PC-9 (cell line): ENCODE results near the gene P2RX5. TPM values are rescaled to one million over a fixed set of nuclear protein-coding genes. Genes with fewer than 3 reads are reported as not detected.

Experiments used
- BruUV-seq: library from RNA; stranded (reverse); fragments of 400-500 nt; replicated peaks from 2 replicates; lab custom pipeline; 2021; lab: Mats Ljungman, UMichigan
- CTCF ChIA-PET: fragments of 300-600 bp; sonication (Branson Sonifier 250); formaldehyde crosslinking; loops from one replicate; lab custom pipeline; 2022; ENCODE audit warnings: antibody characterized with exemption; lab: Charles Lee
- POLR2A ChIA-PET: fragments of 300-600 bp; sonication (Branson Sonifier 250); formaldehyde crosslinking; loops from one replicate; lab custom pipeline; 2022; ENCODE audit warnings: antibody characterized with exemption; ENCODE audit not compliant: unreplicated experiment; lab: Charles Lee
- DNase-seq, 2 experiments: peaks; one replicate each; pipeline versions ENCODE4 v3.0.0 to v3.0.0-alpha.2; 2015 to 2022; ENCODE audit warnings: mixed read lengths in 1 of 2
- H2AFZ ChIP-seq: fragments of 200-600 bp; sonication (generic); 2 replicates; pipeline ENCODE4 v1.8.1; 2017; ENCODE audit warnings: antibody characterized with exemption
- H3F3A ChIP-seq: fragments of 200-600 bp; sonication (generic); 2 replicates; pipeline ENCODE4 v1.8.1; 2017; ENCODE audit warnings: antibody characterized with exemption, mild to moderate bottlenecking, low read depth; ENCODE audit not compliant: insufficient read depth
- H3K27ac ChIP-seq: fragments of 200-600 bp; sonication (generic); 2 replicates; pipeline ENCODE4 v1.6.1; 2016; ENCODE audit warnings: mixed run types
- H3K27me3 ChIP-seq: fragments of 200-600 bp; sonication (generic); 2 replicates; pipeline ENCODE4 v1.6.1; 2016; ENCODE audit warnings: low read depth, mixed run types; ENCODE audit not compliant: insufficient read depth
- H3K36me3 ChIP-seq: fragments of 200-600 bp; sonication (generic); 2 replicates; pipeline ENCODE4 v1.6.1; 2016; ENCODE audit warnings: low read depth, mixed run types
- H3K4me1 ChIP-seq: fragments of 200-600 bp; sonication (generic); replicated peaks from 2 replicates; pipeline ENCODE4 v1.6.1; 2016; ENCODE audit warnings: mixed run types; ENCODE audit not compliant: insufficient read depth
- H3K4me2 ChIP-seq: fragments of 200-600 bp; sonication (generic); 2 replicates; pipeline ENCODE4 v1.6.1; 2017; ENCODE audit warnings: mixed run types
- H3K4me3 ChIP-seq: fragments of 200-600 bp; sonication (generic); 2 replicates; pipeline ENCODE4 v1.6.1; 2016; ENCODE audit warnings: mixed run types
- H3K79me2 ChIP-seq: fragments of 200-600 bp; sonication (generic); 2 replicates; pipeline ENCODE4 v1.6.1; 2017; ENCODE audit warnings: low read depth, mixed run types
- H3K9me2 ChIP-seq: fragments of 200-600 bp; sonication (generic); 2 replicates; pipeline ENCODE4 v1.8.1; 2017; ENCODE audit warnings: mild to moderate bottlenecking; ENCODE audit not compliant: insufficient read depth
- H3K9me3 ChIP-seq: fragments of 200-600 bp; sonication (generic); 2 replicates; pipeline ENCODE4 v1.8.1; 2016; ENCODE audit warnings: low read depth; ENCODE audit not compliant: insufficient read depth
- H4K20me1 ChIP-seq: fragments of 200-600 bp; sonication (generic); 2 replicates; pipeline ENCODE4 v1.8.1; 2017; ENCODE audit not compliant: insufficient read depth
- EZH2 ChIP-seq: fragments of 200-600 bp; sonication (generic); IDR thresholded peaks from 2 replicates; pipeline ENCODE4 v1.8.0; 2017; ENCODE audit warnings: antibody characterized with exemption, low read depth
- intact Hi-C: fragments of 100-400 bp; cut with micrococcal nuclease; formaldehyde crosslinking; loops from one replicate; pipeline ENCODE4 v1.10.0; 2022; ENCODE audit not compliant: unreplicated experiment
- total RNA-seq: library from RNA; stranded (reverse); gene quantifications from 2 replicates; pipeline ENCODE4 v1.2.3, GENCODE V29; 2021
- TF ChIP-seq, protein P1 (sequence below): fragments of 200-600 bp; sonication (generic); conservative IDR thresholded peaks from 2 replicates; pipeline ENCODE4 v1.6.1; 2017; ENCODE audit warnings: mixed run types, antibody characterized with exemption, mild to moderate bottlenecking, moderate library complexity

Gene P2RX5
- total RNA-seq, 1 experiment from 2014 or later: 18.3 TPM

DNA sequence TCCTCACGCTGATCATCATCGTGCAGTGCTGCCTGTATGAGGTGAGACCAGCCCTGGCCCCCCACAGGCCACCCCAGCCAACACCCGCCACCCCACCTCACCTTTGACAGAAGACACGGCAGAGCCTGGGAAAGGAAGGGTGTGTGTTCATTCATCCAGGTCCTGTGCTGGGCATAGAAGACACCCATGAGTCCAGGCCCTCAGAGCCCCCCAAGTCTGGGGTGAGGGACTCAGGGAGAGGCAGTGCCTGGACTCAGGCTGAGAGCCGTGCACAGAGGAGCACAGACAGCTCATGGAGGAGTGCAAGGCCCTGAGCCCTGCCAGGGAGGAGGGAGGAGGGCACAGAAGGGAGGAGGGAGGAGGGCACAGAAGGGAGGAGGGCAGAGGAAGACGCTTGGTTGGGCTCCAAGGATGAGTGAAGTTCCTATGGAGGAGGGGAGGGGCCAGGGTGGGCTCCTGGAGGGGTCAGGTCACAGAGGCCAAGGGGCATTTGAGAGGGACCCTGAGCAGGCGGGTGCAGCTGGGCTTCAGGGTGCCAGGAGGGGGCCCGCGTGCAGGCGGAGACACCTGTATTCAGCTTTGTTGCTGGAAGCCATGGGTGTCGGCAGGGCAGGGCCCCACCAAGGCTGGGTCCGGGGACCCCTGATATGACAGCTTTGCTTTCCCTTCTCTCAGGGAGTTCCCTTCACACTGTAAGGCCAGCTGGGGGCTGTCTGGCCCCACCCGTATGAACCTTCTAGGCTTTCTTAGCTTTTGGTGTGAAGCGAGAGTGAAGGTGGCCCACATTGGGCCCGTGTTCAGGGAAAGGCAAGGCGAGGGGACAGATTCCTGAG, 39.0 kb downstream of the P2RX5 start:
- Histone ChIP-seq H3K4me3 (no peak overlapping the region), H3F3A (peaks cover 14% of the 10 kb centered on the region; the same call in 1 of the 2 replicates), H3K4me2 (no peak overlapping the region), H4K20me1 (0 out of 2 replicates have a peak, but pooled peaks cover 4% of the 10 kb centered on the region), H3K79me2 (no peaks in the 10 kb centered on the region), H3K36me3 (no peaks in the 10 kb centered on the region), H3K9me2 (no peaks in the 10 kb centered on the region), H3K4me1 (peaks cover 11% of the 10 kb centered on the region), H3K9me3 (no peaks in the 10 kb centered on the region), H2AFZ (no peak overlapping the region), H3K27me3 (no peaks in the 10 kb centered on the region), H3K27ac (no peak overlapping the region)
- CTCF ChIA-PET: no interaction called here
- intact Hi-C loops: no loop called here
- TF ChIP-seq, protein P1, sequence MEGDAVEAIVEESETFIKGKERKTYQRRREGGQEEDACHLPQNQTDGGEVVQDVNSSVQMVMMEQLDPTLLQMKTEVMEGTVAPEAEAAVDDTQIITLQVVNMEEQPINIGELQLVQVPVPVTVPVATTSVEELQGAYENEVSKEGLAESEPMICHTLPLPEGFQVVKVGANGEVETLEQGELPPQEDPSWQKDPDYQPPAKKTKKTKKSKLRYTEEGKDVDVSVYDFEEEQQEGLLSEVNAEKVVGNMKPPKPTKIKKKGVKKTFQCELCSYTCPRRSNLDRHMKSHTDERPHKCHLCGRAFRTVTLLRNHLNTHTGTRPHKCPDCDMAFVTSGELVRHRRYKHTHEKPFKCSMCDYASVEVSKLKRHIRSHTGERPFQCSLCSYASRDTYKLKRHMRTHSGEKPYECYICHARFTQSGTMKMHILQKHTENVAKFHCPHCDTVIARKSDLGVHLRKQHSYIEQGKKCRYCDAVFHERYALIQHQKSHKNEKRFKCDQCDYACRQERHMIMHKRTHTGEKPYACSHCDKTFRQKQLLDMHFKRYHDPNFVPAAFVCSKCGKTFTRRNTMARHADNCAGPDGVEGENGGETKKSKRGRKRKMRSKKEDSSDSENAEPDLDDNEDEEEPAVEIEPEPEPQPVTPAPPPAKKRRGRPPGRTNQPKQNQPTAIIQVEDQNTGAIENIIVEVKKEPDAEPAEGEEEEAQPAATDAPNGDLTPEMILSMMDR: no peak
- no peak for TF ChIP-seq EZH2
- POLR2A ChIA-PET: no interaction called here
- DNase-seq: no peak
- BruUV-seq: no TSS peak

DNA sequence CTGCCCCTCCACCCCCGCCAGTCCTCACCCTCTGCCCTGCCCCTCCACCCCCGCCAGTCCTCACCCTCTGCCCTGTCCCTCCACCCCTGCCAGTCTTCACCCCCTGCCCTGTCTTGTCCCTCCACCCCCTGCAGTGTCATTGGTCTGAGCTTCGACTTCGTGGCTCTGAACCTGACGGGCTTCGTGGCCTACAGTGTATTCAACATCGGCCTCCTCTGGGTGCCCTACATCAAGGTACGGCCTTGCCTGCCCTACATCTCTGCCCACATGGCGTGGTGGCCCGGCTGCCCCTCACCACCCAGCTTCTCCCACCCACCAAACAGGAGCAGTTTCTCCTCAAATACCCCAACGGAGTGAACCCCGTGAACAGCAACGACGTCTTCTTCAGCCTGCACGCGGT, 39.6 kb downstream of the P2RX5 start:
- TF ChIP-seq, protein P1: no peak
- no peak for TF ChIP-seq EZH2
- H3K4me2 ChIP-seq: no peak overlapping the region
- ChIA-PET CTCF (no interaction called here), POLR2A (no interaction called here)
- H3K27me3 ChIP-seq: no peaks in the 10 kb centered on the region
- H3K36me3 ChIP-seq: no peaks in the 10 kb centered on the region
- no peak for DNase-seq
- intact Hi-C loops: no loop called here
- 0 out of 2 replicates have a peak, but pooled peaks cover 4% of the 10 kb centered on the region for H4K20me1 ChIP-seq
- no peaks in the 10 kb centered on the region for H3K9me2 ChIP-seq
- peaks cover 11% of the 10 kb centered on the region for H3K4me1 ChIP-seq
- H3K9me3 ChIP-seq: no peaks in the 10 kb centered on the region
- peaks cover 14% of the 10 kb centered on the region; the same call in 1 of the 2 replicates for H3F3A ChIP-seq
- H2AFZ ChIP-seq: no peak overlapping the region
- BruUV-seq: no TSS peak
- no peak overlapping the region for H3K27ac ChIP-seq
- H3K4me3 ChIP-seq: no peak overlapping the region
- no peaks in the 10 kb centered on the region for H3K79me2 ChIP-seq

DNA sequence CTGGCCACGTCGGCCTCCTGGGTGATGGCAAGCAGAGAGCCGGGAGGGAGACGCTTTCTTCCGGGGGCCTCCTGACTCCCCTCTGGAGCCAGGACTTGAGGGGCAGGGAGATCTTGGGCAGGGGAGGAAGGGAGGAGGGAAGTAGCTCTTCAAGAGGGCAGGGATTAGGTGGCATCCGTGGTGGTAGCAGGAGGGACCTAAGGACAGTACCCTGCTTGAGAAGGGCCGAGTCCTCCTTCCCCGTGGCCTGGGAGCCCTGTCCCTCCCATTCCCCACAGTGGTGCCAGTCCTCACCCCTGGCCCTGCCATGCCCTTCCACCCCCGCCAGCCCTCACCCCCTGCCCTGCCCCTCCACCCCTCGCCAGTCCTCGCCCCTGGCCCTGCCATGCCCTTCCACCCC, 40.2 kb downstream of the P2RX5 start:
- peaks cover 10% of the 10 kb centered on the region; the same call in 1 of the 2 replicates for H3F3A ChIP-seq
- no peaks in the 10 kb centered on the region for H3K9me2 ChIP-seq
- no peak for DNase-seq
- intact Hi-C loops: no loop called here
- no peak overlapping the region for H3K27ac ChIP-seq
- POLR2A ChIA-PET: no interaction called here
- no peak overlapping the region for H3K4me3 ChIP-seq
- H2AFZ ChIP-seq: no peak overlapping the region
- H3K36me3 ChIP-seq: no peaks in the 10 kb centered on the region
- H3K27me3 ChIP-seq: no peaks in the 10 kb centered on the region
- CTCF ChIA-PET: no interaction called here
- H3K4me2 ChIP-seq: no peak overlapping the region
- H3K4me1 ChIP-seq: peaks cover 11% of the 10 kb centered on the region
- H3K9me3 ChIP-seq: no peaks in the 10 kb centered on the region
- no peak for TF ChIP-seq EZH2
- TF ChIP-seq, protein P1: no peak
- H4K20me1 ChIP-seq: 0 out of 2 replicates have a peak, but pooled peaks cover 4% of the 10 kb centered on the region
- no TSS peak for BruUV-seq
- H3K79me2 ChIP-seq: no peaks in the 10 kb centered on the region
